K562 (cell line): ENCODE measurements around the gene FDPS. TPM values are rescaled to one million over a fixed set of nuclear protein-coding genes. Genes with fewer than 3 reads are reported as not detected.

Experiments
- ATF1 ChIP-seq, 2 experiments: fragments of 450-650 bp in 1 of 2; IDR thresholded peaks; 2 replicates each; pipeline ENCODE4 v1.6.1; 2016; ENCODE audit warnings: missing compliant biosample characterization in 1 of 2, missing genetic modification characterization in 1 of 2
- ESRRA ChIP-seq: fragments of 450-650 bp; IDR thresholded peaks from 2 replicates; pipeline ENCODE4 v1.6.1; 2014; ENCODE audit warnings: low read depth, mild to moderate bottlenecking, moderate library complexity, borderline replicate concordance
- FIP1L1 ChIP-seq: fragments of 200-400 bp; formaldehyde crosslinking; IDR thresholded peaks from 2 replicates; pipeline ENCODE4 v1.6.1; 2018; ENCODE audit warnings: mild to moderate bottlenecking, low read depth, low read length; ENCODE audit not compliant: poor library complexity, severe bottlenecking
- HNRNPLL ChIP-seq: fragments of 200-400 bp; formaldehyde crosslinking; IDR thresholded peaks from 2 replicates; pipeline ENCODE4 v1.6.1; 2017; ENCODE audit warnings: low read length, low read depth, mild to moderate bottlenecking; ENCODE audit not compliant: poor library complexity, severe bottlenecking
- KLF16 ChIP-seq: IDR thresholded peaks from 2 replicates; pipeline ENCODE4 v1.6.1; 2016; ENCODE audit warnings: antibody characterized with exemption
- MEIS2 ChIP-seq: fragments of 450-650 bp; IDR thresholded peaks from 2 replicates; pipeline ENCODE4 v1.6.1; 2014; ENCODE audit warnings: mild to moderate bottlenecking; ENCODE audit not compliant: partially characterized antibody
- MGA ChIP-seq: fragments of 450-650 bp; IDR thresholded peaks from 2 replicates; pipeline ENCODE4 v1.6.1; 2016; ENCODE audit warnings: mild to moderate bottlenecking, moderate library complexity
- SPI1 ChIP-seq: IDR thresholded peaks from 2 replicates; pipeline ENCODE4 v1.6.1; 2011; ENCODE audit warnings: low read depth, low read length, control low read depth, borderline replicate concordance
- TGIF2 ChIP-seq: sonication (generic); formaldehyde crosslinking; IDR thresholded peaks from 2 replicates; pipeline ENCODE4 v1.8.1; 2022; ENCODE audit warnings: mild to moderate bottlenecking, missing genetic modification reagents, moderate library complexity
- polyA plus RNA-seq, 8 experiments: library from polyadenylated mRNA; depleted of rRNA in 4 of 8; stranded (reverse) in 5 of 8; unstranded in 3 of 8; fragments of >200 nt; fragmentation: Nextera tagmentation in 2 of 8; fragmentation: Illumina TruSeq in 1 of 8; extraction: Ambion mirVana in 2 of 8; extraction: Trizol in 1 of 8; gene quantifications; 2 replicates each; pipeline versions ENCODE4 v1.2.1 to v1.2.3, GENCODE V29; 2011 to 2014; ENCODE audit warnings: inconsistent platforms in 1 of 8, missing spikeins in 1 of 8
- total RNA-seq, 7 experiments: library from RNA; depleted of rRNA in 6 of 7; stranded (reverse); fragments of >200 nt in 6 of 7; fragmentation: Illumina TruSeq in 2 of 7; extraction: Trizol in 2 of 7; gene quantifications; 2 replicates each; pipeline versions ENCODE4 v1.2.1 to v1.2.3, GENCODE V29; 2011 to 2021; ENCODE audit warnings: low replicate concordance in 1 of 7
- TF ChIP-seq, protein P1 (sequence below): sonication (generic); formaldehyde crosslinking; IDR thresholded peaks from 2 replicates; pipeline ENCODE4 v1.8.1; 2023; ENCODE audit warnings: mild to moderate bottlenecking, missing genetic modification reagents
- TF ChIP-seq, protein P2 (sequence below): fragments of 250-450 bp; sonication (Bioruptor Pico); IDR thresholded peaks from 2 replicates; pipeline ENCODE4 v1.8.0; 2021; ENCODE audit warnings: borderline replicate concordance, mild to moderate bottlenecking, moderate library complexity; ENCODE audit not compliant: poor library complexity, severe bottlenecking

FDPS gene
- total and polyA plus RNA-seq, 9 of the 15 experiments (the other 6 are each of a cell fraction or from before 2014, with no cell fraction given) = 247 to 884 (median 360) TPM

DNA sequence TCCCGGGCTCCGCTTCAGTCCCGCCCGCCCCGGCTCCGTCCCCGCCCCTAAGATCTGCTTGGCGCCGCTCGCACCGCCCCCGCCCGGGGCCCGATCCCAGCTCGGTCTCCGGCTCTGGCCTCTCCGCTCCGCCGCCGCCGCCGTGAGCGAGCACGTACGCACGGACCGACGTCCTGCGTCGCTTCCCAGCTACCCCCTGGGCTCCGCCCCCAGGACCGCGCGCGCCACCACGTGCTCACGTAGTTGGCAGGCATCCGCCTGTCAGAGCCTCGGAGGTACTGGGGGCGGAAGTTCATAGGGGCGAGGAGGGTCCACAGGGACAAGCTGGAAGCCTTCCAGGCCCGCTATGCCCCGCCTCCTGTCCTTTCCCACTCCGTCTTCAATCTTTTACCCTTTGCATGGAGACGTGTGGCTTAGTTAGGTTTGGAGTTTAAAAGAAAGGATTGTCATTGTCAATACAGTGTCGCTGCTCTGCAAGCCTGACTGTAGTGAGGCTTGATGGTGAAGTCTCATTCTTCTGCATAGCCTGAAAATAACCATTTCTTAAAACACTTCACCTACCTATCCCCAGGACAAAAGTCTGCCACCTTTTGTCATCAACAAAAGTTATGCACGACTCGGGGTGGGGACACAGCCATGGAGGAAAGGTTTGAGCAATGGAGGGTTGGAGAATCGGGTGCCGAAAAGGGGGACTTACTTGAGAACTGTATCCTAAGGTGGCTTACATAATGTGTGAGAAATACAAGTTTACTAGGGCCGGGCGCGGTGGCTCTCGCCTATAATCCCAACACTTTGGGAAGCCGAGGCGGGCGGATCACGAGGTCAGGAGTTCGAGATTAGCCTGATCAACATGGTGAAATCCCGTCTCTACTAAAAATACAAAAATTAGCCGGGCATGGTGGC is 35.1 kb upstream of the FDPS start, which contains the start of gene CLK2 (continued):
- TF ChIP-seq TGIF2 (CRISPR knock-in tag) (0 out of 2 replicates have a peak, but pooled peaks have one; percentile 62), FIP1L1 (no peak), MGA (peak; percentile 97), HNRNPLL (peak; percentile 58), ATF1 (CRISPR knock-in tag; IDR thresholded peaks at IDR 0.05) (no peak), ATF1 (tag; IDR thresholded peaks at IDR 0.05) (peak; percentile 84), SPI1 (peak; percentile 82), KLF16 (no peak), MEIS2 (peak; percentile 79), ESRRA (peak; percentile 53; the same call in 1 of the 2 replicates)
- TF ChIP-seq, protein P1, sequence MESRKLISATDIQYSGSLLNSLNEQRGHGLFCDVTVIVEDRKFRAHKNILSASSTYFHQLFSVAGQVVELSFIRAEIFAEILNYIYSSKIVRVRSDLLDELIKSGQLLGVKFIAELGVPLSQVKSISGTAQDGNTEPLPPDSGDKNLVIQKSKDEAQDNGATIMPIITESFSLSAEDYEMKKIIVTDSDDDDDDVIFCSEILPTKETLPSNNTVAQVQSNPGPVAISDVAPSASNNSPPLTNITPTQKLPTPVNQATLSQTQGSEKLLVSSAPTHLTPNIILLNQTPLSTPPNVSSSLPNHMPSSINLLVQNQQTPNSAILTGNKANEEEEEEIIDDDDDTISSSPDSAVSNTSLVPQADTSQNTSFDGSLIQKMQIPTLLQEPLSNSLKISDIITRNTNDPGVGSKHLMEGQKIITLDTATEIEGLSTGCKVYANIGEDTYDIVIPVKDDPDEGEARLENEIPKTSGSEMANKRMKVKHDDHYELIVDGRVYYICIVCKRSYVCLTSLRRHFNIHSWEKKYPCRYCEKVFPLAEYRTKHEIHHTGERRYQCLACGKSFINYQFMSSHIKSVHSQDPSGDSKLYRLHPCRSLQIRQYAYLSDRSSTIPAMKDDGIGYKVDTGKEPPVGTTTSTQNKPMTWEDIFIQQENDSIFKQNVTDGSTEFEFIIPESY (CRISPR knock-in tag) = peak; percentile 60
- TF ChIP-seq, protein P2, sequence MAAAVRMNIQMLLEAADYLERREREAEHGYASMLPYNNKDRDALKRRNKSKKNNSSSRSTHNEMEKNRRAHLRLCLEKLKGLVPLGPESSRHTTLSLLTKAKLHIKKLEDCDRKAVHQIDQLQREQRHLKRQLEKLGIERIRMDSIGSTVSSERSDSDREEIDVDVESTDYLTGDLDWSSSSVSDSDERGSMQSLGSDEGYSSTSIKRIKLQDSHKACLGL (CRISPR knock-in tag) = peak; percentile 67
